AG09309 (cell line): ENCODE measurements around the gene ERAL1.
"Not testable (repeated sequence)": the region's sequence is repeated elsewhere in the genome, so short reads cannot be mapped to it uniquely, and the experiment has no call there.

Experiments
- DNase-seq: peaks from one replicate; pipeline ENCODE4 v3.0.0-alpha.2; 2010; ENCODE audit warnings: low read depth
- H3K4me3 ChIP-seq: 2 replicates; pipeline ENCODE4 v1.5.1; 2011; ENCODE audit warnings: mild to moderate bottlenecking, low read depth, low read length, moderate library complexity; ENCODE audit not compliant: control insufficient read depth
- TF ChIP-seq, protein P1 (sequence below): IDR thresholded peaks from 2 replicates; pipeline ENCODE4 v1.5.1; 2011; ENCODE audit warnings: mild to moderate bottlenecking, low read depth, low read length, inconsistent platforms; ENCODE audit not compliant: insufficient read depth, control insufficient read depth; ENCODE audit errors: missing control alignments

ERAL1 gene

DNA sequence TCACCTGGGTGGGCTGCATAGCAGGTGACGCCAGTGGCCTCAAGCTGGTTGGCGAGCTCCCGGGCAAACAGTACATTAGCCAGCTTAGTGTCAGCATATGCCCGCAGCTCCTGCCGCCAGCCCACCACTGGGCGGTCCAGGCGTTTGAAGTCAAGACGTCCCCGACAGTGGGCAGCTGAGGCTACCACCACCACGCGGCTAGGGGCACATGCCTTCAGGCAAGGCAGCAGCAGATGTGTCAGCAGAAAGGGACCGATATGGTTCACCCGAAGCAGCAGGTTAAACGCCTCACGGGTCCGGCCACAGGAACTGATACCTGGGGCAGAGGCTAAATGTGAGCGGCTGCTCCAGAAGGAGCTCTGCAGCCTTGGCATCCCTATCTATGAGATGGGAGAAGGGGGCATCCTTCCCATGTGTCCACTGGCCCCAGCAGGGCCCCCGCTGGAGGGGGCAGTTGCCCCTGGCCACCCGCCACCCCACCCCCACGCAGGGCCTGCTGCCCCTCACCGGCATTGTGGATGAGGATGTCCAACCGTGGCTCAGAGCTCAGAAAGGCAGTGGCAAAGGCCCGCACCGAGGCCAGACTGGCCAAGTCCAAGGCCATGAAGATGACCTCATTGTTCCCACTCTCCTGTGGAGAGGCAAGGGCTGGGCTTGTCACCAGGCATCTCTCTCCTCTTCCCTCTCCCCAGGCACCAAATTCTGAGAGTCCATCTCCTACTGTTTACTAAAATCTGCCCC is 46.3 kb downstream of the ERAL1 start:
- DNase-seq, result no peak
- H3K4me3 ChIP-seq, result no peak overlapping the region
- TF ChIP-seq, protein P1, sequence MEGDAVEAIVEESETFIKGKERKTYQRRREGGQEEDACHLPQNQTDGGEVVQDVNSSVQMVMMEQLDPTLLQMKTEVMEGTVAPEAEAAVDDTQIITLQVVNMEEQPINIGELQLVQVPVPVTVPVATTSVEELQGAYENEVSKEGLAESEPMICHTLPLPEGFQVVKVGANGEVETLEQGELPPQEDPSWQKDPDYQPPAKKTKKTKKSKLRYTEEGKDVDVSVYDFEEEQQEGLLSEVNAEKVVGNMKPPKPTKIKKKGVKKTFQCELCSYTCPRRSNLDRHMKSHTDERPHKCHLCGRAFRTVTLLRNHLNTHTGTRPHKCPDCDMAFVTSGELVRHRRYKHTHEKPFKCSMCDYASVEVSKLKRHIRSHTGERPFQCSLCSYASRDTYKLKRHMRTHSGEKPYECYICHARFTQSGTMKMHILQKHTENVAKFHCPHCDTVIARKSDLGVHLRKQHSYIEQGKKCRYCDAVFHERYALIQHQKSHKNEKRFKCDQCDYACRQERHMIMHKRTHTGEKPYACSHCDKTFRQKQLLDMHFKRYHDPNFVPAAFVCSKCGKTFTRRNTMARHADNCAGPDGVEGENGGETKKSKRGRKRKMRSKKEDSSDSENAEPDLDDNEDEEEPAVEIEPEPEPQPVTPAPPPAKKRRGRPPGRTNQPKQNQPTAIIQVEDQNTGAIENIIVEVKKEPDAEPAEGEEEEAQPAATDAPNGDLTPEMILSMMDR, result no peak

DNA sequence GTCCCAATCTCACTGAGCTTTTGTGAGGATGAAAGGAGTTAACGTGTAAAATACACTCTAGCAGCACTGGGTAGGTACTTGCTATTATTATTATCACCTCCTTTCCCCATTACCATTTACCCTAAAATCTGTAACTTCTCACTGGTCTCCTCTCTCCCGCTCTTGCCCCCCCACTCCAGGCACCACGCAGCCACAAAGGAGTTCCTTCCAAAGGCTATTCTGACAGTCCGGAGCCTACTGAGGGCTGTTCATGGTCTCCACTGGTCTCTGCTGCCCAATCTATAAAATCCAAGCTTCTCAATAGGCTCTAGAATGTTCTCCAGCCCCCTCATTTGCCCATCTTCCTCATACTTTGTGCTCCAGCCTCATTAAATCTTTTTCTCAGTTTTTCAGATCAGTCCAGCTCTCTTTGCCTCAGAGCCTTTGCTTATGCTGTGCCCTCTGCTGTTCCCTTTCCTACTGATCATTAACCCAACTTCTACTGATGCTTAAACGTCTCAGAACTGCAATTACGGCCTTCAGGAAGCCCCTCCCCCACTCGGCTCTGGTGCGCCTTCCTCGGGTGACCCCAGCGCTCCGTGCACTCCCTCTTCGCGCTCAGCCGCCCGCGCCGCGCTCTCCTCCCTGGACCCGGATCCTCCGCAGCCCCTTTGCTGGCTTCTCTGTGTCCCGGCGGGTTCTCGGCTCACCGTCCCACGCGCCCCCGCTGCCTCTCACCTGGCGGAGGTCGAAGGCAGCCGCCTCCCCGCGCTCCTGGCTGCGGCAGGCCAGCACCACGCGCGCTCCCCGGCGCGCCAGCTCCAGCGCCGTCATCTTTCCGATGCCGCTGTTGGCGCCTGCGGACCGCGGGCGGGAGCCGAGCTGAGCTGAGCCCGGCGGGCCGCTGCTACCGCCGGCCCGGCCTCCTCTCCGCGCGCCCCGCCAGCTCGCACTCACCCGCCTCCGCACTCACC is 47.3 kb downstream of the ERAL1 start:
- no peak for DNase-seq
- TF ChIP-seq, protein P1, result no peak
- H3K4me3 ChIP-seq, result peak overlapping the region; percentile 42

DNA sequence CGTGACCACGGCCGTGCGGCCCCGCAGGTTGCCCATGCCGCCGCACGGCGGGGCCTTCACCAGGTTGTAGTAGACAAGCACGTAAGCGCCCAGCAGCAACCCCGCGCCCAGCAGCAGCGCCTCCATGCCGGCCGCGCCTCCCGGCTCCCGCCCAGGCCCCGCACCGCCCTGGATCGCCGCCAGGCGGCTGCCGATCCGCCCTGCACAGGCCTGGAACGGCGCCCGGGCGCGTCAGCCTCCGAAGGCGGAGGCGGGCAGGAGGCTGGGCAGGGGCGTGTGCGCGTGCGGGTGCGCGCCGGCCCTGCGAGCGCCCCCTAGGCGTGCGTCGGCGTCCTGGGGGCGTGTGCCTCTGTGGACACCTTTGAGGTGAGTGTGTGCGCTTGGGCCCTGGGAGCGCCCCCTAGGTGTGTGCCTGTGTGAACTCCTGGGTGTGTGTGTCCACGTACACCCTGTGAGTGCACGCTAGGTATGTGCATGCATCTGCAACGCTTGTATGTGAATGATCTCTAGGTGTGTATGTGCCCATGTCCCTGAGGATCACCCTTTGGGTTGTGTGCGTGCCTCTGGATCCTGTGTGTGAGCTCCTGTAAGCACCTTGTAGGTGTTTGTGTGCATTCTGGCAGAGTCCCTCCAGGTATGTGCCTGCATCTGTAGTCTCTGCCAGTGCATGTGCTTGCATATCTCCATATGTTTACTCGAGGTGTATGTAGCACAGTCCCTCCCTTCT is 48.2 kb downstream of the ERAL1 start, which contains the start of gene DHRS13:
Gene DHRS13 (minus strand): TSS at position 261 of the 727 bp plus-strand sequence. CDS start 135 bp downstream, at position 126.
- TF ChIP-seq, protein P1, result peak; percentile 59
- DNase-seq, result no peak
- H3K4me3 ChIP-seq, result peak within 1 kb of the TSS; percentile 42

DNA sequence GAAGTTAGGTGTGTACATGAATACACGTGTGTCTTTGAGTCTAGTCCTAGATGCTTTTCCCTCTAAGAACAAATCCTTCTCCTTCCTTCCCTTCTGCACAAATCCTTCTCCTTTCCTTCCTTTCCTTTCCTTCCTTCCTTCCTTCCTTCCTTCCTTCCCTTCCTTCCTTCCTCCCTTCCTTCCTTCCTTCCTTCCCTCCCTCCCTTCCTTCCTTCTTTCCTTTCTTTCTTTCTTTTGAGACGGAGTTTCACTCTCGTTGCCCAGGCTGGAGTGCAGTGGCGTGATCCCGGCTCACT is 48.7 kb downstream of the ERAL1 start:
- not testable (repeated sequence) for H3K4me3 ChIP-seq, DNase-seq

DNA sequence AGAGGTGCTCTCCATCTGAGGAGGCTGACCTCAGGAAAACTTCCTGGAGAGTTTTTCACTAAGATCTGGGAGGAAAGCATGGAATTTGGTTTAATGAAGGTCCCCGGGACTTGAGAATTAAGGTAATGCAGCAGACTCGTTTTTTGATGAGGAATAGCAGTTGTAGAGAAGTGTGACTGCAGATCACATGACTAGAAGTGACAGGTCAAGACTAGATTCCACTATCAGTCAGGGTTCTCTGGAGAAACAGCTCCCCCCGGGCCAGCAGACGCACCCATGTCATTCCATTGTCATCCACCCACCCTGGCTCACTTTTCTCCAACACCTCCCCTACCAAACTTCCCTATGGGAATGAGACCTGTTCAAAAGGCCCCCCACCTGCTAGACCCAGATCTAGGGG is 50.0 kb downstream of the ERAL1 start:
- H3K4me3 ChIP-seq, result no peak overlapping the region
- TF ChIP-seq, protein P1, result no peak
- no peak for DNase-seq

DNA sequence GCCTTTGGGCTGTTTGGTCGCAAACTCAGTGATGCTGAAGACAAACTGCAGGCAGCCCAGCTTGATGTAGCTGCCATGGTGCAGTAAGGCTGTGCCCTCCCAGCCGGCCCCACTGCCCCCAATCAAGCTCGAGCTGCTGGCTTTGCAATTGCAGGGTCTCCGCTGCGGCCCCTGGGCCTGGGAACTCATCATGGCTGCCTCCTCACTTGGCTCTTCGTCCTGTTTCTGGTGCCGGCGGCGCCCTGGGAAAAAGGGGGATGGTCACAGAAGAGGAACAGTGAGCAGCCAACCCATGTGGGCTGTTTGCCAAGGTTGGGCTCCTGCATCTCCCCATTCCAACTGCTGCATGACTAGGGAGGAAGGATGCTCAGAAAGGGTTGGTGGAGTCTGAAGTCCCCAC is 51.5 kb downstream of the ERAL1 start:
- no peak for DNase-seq
- TF ChIP-seq, protein P1, result no peak
- H3K4me3 ChIP-seq, result no peak overlapping the region
